CD4-positive, alpha-beta T cell treated with Interleukin-4 for 1 hour (primary cell): ENCODE data around the gene ALG2.

Source experiments
- DNase-seq, 2 donors: peaks; one replicate each; pipeline ENCODE4 v3.0.0-alpha.2; 2020 to 2022

Gene ALG2

GRCh38 chr9:99190597-99191283 lies 31.0 kb downstream of the ALG2 start:
- no peak for DNase-seq

- no peak for DNase-seq
Observed at GRCh38 chr9:99189887-99190596, 31.7 kb downstream of the ALG2 start.

- DNase-seq, result no peak
Observed at GRCh38 chr9:99189186-99189585, 32.6 kb downstream of the ALG2 start.

- no peak for DNase-seq
Observed at GRCh38 chr9:99187311-99187710, 34.4 kb downstream of the ALG2 start.

- DNase-seq, result no peak
Observed at GRCh38 chr9:99185934-99186333, 35.8 kb downstream of the ALG2 start.

GRCh38 chr9:99185348-99185632 lies 36.5 kb downstream of the ALG2 start:
- no peak for DNase-seq

- peak; percentile 77 to 82 for DNase-seq
Observed at GRCh38 chr9:99184475-99185347, 37.0 kb downstream of the ALG2 start.

GRCh38 chr9:99184110-99184474 lies 37.6 kb downstream of the ALG2 start:
- no peak for DNase-seq

- no peak for DNase-seq
Observed at GRCh38 chr9:99183616-99184015, 38.1 kb downstream of the ALG2 start.

- DNase-seq, result no peak
Observed at GRCh38 chr9:99182356-99182755, 39.4 kb downstream of the ALG2 start.

- DNase-seq, result peak; percentile 7 to 56
Observed at GRCh38 chr9:99181621-99182020, 40.1 kb downstream of the ALG2 start.

- DNase-seq, result no peak
Observed at GRCh38 chr9:99181206-99181605, 40.5 kb downstream of the ALG2 start.

GRCh38 chr9:99180662-99181061 lies 41.1 kb downstream of the ALG2 start:
- no peak for DNase-seq

GRCh38 chr9:99180199-99180598 lies 41.5 kb downstream of the ALG2 start:
- no peak for DNase-seq

- no peak for DNase-seq
Observed at GRCh38 chr9:99178912-99179872, 42.5 kb downstream of the ALG2 start.

GRCh38 chr9:99177576-99178366 lies 44.0 kb downstream of the ALG2 start:
- no peak for DNase-seq

GRCh38 chr9:99176527-99177013 lies 45.2 kb downstream of the ALG2 start:
- no peak for DNase-seq

- DNase-seq, result no peak
Observed at GRCh38 chr9:99173570-99174504, 47.9 kb downstream of the ALG2 start.

GRCh38 chr9:99172124-99173091 lies 49.3 kb downstream of the ALG2 start:
- no peak for DNase-seq
